Type B pancreatic cell (in vitro differentiated cells): Measurements from ENCODE around the gene NCOA7. TPM values are rescaled to one million over a fixed set of nuclear protein-coding genes. Genes with fewer than 3 reads are reported as not detected.

Source experiments
- DNase-seq: peaks from one replicate; pipeline ENCODE4 v3.0.0; 2021; ENCODE audit warnings: mixed read lengths; ENCODE audit not compliant: unreplicated experiment; ENCODE audit errors: extremely low spot score
- H3K27ac Mint-ChIP-seq: 2 replicates; pipeline ENCODE4 v1.8.0; 2021; ENCODE audit warnings: mild to moderate bottlenecking, mixed read lengths
- H3K27me3 Mint-ChIP-seq: 2 replicates; pipeline ENCODE4 v1.8.0; 2021; ENCODE audit warnings: mixed read lengths
- H3K36me3 Mint-ChIP-seq: 2 replicates; pipeline ENCODE4 v1.8.0; 2021; ENCODE audit warnings: mixed read lengths
- H3K4me1 Mint-ChIP-seq: one replicate; pipeline ENCODE4 v1.8.0; 2021; ENCODE audit warnings: mixed read lengths; ENCODE audit not compliant: unreplicated experiment
- H3K4me3 Mint-ChIP-seq: 2 replicates; pipeline ENCODE4 v1.8.0; 2021; ENCODE audit warnings: mild to moderate bottlenecking, mixed read lengths
- H3K9me3 Mint-ChIP-seq: 2 replicates; pipeline ENCODE4 v1.8.0; 2021; ENCODE audit warnings: mixed read lengths
- CTCF ChIP-seq: fragments of 200-600 bp; sonication (generic); conservative IDR thresholded peaks from 2 replicates; pipeline ENCODE4 v1.5.0; 2021; ENCODE audit warnings: antibody characterized with exemption, mild to moderate bottlenecking
- total RNA-seq: library from RNA; stranded (reverse); gene quantifications from 2 replicates; pipeline ENCODE4 v1.2.1, GENCODE V29; 2021; ENCODE audit warnings: low replicate concordance

The NCOA7 gene
- total RNA-seq, 1 donor from 2014 or later = 29.9 TPM

- H3K27ac Mint-ChIP-seq = no peak overlapping the region
- no peaks in the 10 kb centered on the region for H3K9me3 Mint-ChIP-seq
- no peak for DNase-seq
- no peak overlapping the region for H3K4me3 Mint-ChIP-seq
- peaks cover 2% of the 10 kb centered on the region for H3K4me1 Mint-ChIP-seq
- TF ChIP-seq CTCF = no peak
- no peaks in the 10 kb centered on the region for H3K36me3 Mint-ChIP-seq
- no peaks in the 10 kb centered on the region for H3K27me3 Mint-ChIP-seq
Measured at GRCh38 chr6:125957845-125958244, 167.1 kb downstream of the NCOA7 start.

- H3K9me3 Mint-ChIP-seq = no peaks in the 10 kb centered on the region
- no peak overlapping the region for H3K27ac Mint-ChIP-seq
- H3K4me1 Mint-ChIP-seq = peaks cover 6% of the 10 kb centered on the region
- H3K27me3 Mint-ChIP-seq = no peaks in the 10 kb centered on the region
- DNase-seq = no peak
- H3K36me3 Mint-ChIP-seq = no peaks in the 10 kb centered on the region
- no peak for TF ChIP-seq CTCF
- H3K4me3 Mint-ChIP-seq = no peak overlapping the region
Measured at GRCh38 chr6:125959041-125959440, 168.3 kb downstream of the NCOA7 start.

GRCh38 chr6:125961117-125961516 is 170.4 kb downstream of the NCOA7 start:
- Mint-ChIP-seq H3K27ac (no peak overlapping the region), H3K4me3 (no peak overlapping the region), H3K4me1 (peaks cover 6% of the 10 kb centered on the region), H3K36me3 (peaks cover under 1% of the 10 kb centered on the region), H3K27me3 (no peaks in the 10 kb centered on the region), H3K9me3 (no peaks in the 10 kb centered on the region)
- DNase-seq = no peak
- no peak for TF ChIP-seq CTCF

GRCh38 chr6:125962900-125963497 is 172.2 kb downstream of the NCOA7 start:
- no peak overlapping the region for H3K4me3 Mint-ChIP-seq
- peaks cover 6% of the 10 kb centered on the region for H3K4me1 Mint-ChIP-seq
- H3K9me3 Mint-ChIP-seq = no peaks in the 10 kb centered on the region
- H3K36me3 Mint-ChIP-seq = peaks cover 16% of the 10 kb centered on the region
- no peak for TF ChIP-seq CTCF
- H3K27me3 Mint-ChIP-seq = no peaks in the 10 kb centered on the region
- no peak for DNase-seq
- H3K27ac Mint-ChIP-seq = no peak overlapping the region

- Mint-ChIP-seq H3K4me1 (peaks cover 6% of the 10 kb centered on the region), H3K27me3 (no peaks in the 10 kb centered on the region), H3K4me3 (no peak overlapping the region), H3K9me3 (no peaks in the 10 kb centered on the region), H3K27ac (no peak overlapping the region), H3K36me3 (peaks cover 24% of the 10 kb centered on the region)
- no peak for TF ChIP-seq CTCF
- DNase-seq = no peak
Measured at GRCh38 chr6:125963817-125964216, 173.1 kb downstream of the NCOA7 start.

GRCh38 chr6:125966569-125966968 is 175.8 kb downstream of the NCOA7 start:
- no peaks in the 10 kb centered on the region for H3K27me3 Mint-ChIP-seq
- no peak for DNase-seq
- H3K36me3 Mint-ChIP-seq = peaks cover 34% of the 10 kb centered on the region
- H3K27ac Mint-ChIP-seq = no peak overlapping the region
- no peak for TF ChIP-seq CTCF
- H3K4me1 Mint-ChIP-seq = peaks cover 6% of the 10 kb centered on the region
- no peaks in the 10 kb centered on the region for H3K9me3 Mint-ChIP-seq
- no peak overlapping the region for H3K4me3 Mint-ChIP-seq
